ENCODE data around the gene ANKRD40. TPM values are rescaled to one million over a fixed set of nuclear protein-coding genes. Genes with fewer than 3 reads are reported as not detected.
A peak's percentile ranks its signal among the peaks of the same experiment; 100 is the strongest.
"Not testable (repeated sequence)": the region's sequence is repeated elsewhere in the genome, so short reads cannot be mapped to it uniquely, and the experiment has no call there.

Gene ANKRD40
- total and polyA plus RNA-seq, 7 donors: 12.3 to 76.3 (median 51.2) TPM

DNA sequence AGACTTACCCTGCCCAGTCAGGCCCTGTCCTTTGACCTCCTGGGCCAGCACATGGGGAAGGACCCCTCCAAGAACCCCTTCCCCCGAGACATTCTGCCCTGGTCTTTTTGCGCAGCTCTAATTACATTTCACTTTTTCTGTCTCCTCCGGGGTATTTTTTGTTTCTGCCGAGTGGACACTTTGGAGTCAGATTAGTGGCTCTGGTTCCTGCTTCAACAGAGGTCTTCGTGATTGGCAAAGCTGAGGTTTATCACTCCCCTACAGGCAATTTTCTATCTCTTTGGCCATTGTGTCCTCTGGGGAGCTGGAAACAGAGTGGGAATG is 23.5 kb downstream of the ANKRD40 start:
- no peak for DNase-seq
- H3K9me3 ChIP-seq: no peaks in the 10 kb centered on the region
- intact Hi-C loops (cut with DNase I): no loop called here
- no peak overlapping the region for H3K4me3 ChIP-seq
- no peak for TF ChIP-seq POLR2A (IDR thresholded peaks at IDR 0.05)
- TF ChIP-seq, protein P1, sequence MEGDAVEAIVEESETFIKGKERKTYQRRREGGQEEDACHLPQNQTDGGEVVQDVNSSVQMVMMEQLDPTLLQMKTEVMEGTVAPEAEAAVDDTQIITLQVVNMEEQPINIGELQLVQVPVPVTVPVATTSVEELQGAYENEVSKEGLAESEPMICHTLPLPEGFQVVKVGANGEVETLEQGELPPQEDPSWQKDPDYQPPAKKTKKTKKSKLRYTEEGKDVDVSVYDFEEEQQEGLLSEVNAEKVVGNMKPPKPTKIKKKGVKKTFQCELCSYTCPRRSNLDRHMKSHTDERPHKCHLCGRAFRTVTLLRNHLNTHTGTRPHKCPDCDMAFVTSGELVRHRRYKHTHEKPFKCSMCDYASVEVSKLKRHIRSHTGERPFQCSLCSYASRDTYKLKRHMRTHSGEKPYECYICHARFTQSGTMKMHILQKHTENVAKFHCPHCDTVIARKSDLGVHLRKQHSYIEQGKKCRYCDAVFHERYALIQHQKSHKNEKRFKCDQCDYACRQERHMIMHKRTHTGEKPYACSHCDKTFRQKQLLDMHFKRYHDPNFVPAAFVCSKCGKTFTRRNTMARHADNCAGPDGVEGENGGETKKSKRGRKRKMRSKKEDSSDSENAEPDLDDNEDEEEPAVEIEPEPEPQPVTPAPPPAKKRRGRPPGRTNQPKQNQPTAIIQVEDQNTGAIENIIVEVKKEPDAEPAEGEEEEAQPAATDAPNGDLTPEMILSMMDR (IDR thresholded peaks at IDR 0.05): no peak
- TF ChIP-seq POLR2AphosphoS5 (IDR thresholded peaks at IDR 0.05): no peak
- no peak for TF ChIP-seq EP300 (IDR thresholded peaks at IDR 0.05)
- no peaks in the 10 kb centered on the region for H3K36me3 ChIP-seq
- no peaks in the 10 kb centered on the region for H3K27me3 ChIP-seq
- 53 to 85% methylated on average over 5 of the region's 5 CpGs for WGBS, 2 donors
- H3K27ac ChIP-seq: no peak overlapping the region
- H3K4me1 ChIP-seq: peaks cover 0 to 45% (median 37%) of the 10 kb centered on the region in 4 donors

DNA sequence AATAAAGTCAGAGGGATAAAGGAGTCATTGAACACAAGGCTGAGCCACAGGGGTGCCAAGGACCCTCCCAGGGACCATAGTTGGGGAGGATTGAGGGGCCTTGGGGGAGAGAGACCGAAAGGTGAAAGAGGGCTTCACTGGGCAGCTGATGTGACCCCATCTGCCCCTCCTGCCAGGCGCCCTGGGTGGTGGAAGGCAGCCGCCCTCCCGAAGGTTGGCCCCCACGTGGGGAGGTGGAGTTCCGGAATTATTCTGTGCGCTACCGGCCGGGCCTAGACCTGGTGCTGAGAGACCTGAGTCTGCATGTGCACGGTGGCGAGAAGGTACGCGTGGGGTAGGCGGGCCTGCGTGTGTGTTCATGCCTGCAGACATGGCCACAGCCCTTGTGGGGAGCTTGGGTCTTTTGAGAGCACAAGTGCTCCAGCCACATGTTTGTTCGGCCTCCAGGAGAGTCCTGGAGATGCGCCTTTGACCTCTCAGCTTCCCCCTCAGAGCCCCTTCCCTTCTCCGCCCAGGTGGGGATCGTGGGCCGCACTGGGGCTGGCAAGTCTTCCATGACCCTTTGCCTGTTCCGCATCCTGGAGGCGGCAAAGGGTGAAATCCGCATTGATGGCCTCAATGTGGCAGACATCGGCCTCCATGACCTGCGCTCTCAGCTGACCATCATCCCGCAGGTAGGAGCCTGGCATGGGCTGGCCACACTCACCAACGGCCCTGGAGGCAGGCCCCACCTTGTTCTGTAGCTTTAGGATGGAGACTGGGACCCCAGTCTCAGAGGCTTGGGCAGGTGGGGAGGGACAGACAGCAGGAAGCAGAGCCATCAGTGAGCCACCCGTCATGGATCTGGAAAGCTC is 24.1 kb downstream of the ANKRD40 start:
- intact Hi-C loops (cut with DNase I): no loop called here
- Histone ChIP-seq H3K27ac (no peak overlapping the region), H3K4me1 (peaks cover 0 to 42% (median 35%) of the 10 kb centered on the region in 4 donors), H3K4me3 (no peak overlapping the region), H3K27me3 (no peaks in the 10 kb centered on the region), H3K9me3 (no peaks in the 10 kb centered on the region), H3K36me3 (no peaks in the 10 kb centered on the region)
- DNase-seq: peak; percentile 62
- 90 to 93% methylated on average over 28 of the region's 28 CpGs for WGBS, 2 donors
- no peak for TF ChIP-seq EP300 (IDR thresholded peaks at IDR 0.05)
- TF ChIP-seq POLR2A (IDR thresholded peaks at IDR 0.05): no peak
- TF ChIP-seq, protein P1 (IDR thresholded peaks at IDR 0.05): no peak
- TF ChIP-seq POLR2AphosphoS5 (IDR thresholded peaks at IDR 0.05): no peak

DNA sequence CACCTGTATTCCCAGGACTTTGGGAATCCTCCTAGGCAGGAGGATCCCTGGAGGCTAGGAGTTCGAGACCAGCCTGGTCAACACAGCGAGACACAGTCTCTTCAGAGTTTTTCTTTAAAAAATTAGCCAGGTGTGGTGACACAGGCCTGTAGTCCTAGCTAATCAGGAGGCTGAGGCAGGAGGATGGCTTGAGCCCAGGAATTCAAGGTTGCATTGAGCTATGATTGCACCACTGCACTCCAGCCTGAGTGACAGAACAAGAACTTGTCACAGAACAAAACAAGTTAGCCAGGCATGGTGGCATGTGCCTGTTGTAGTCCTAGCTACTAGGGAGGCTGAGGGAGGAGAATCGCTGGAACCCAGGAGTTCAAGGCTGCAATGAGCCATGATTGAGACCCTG is 24.8 kb downstream of the ANKRD40 start:
- DNase-seq: no peak
- no peak for TF ChIP-seq POLR2AphosphoS5 (IDR thresholded peaks at IDR 0.05)
- Histone ChIP-seq H3K4me1 (peaks cover 0 to 38% (median 33%) of the 10 kb centered on the region in 4 donors), H3K36me3 (no peaks in the 10 kb centered on the region), H3K4me3 (no peak overlapping the region), H3K9me3 (no peaks in the 10 kb centered on the region), H3K27me3 (no peaks in the 10 kb centered on the region), H3K27ac (no peak overlapping the region)
- 89 to 94% methylated on average over 3 of the region's 3 CpGs for WGBS, 2 donors
- intact Hi-C loops (cut with DNase I): no loop called here

DNA sequence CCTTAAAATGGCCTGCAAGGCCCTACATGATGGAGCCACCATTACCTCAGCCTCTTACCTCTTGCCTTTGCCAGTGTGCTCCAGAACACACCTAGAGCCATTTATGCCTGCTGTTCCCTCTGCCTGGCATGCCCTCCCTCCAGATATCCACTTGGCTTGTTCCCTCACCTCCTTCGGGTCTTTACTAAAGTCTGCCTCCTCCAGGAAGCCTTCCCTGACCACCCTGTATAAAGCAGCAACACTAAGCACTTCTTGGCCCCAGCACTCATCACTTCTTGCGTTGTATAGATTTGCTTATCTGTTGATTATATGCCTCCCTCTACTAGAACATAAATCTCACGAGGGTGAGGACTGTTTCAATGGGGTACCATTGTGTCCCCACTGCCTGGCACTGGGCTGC is 25.3 kb downstream of the ANKRD40 start:
- 55 to 81% methylated on average over 3 of the region's 3 CpGs for WGBS, 2 donors
- peaks cover 0 to 33% (median 28%) of the 10 kb centered on the region in 4 donors for H3K4me1 ChIP-seq
- TF ChIP-seq, protein P1 (IDR thresholded peaks at IDR 0.05): no peak
- no peak for TF ChIP-seq POLR2A (IDR thresholded peaks at IDR 0.05)
- TF ChIP-seq POLR2AphosphoS5 (IDR thresholded peaks at IDR 0.05): no peak
- TF ChIP-seq EP300 (IDR thresholded peaks at IDR 0.05): no peak
- intact Hi-C loops (cut with DNase I): no loop called here
- no peaks in the 10 kb centered on the region for H3K36me3 ChIP-seq
- no peaks in the 10 kb centered on the region for H3K27me3 ChIP-seq
- no peak overlapping the region for H3K27ac ChIP-seq
- DNase-seq: no peak
- no peaks in the 10 kb centered on the region for H3K9me3 ChIP-seq
- H3K4me3 ChIP-seq: no peak overlapping the region

DNA sequence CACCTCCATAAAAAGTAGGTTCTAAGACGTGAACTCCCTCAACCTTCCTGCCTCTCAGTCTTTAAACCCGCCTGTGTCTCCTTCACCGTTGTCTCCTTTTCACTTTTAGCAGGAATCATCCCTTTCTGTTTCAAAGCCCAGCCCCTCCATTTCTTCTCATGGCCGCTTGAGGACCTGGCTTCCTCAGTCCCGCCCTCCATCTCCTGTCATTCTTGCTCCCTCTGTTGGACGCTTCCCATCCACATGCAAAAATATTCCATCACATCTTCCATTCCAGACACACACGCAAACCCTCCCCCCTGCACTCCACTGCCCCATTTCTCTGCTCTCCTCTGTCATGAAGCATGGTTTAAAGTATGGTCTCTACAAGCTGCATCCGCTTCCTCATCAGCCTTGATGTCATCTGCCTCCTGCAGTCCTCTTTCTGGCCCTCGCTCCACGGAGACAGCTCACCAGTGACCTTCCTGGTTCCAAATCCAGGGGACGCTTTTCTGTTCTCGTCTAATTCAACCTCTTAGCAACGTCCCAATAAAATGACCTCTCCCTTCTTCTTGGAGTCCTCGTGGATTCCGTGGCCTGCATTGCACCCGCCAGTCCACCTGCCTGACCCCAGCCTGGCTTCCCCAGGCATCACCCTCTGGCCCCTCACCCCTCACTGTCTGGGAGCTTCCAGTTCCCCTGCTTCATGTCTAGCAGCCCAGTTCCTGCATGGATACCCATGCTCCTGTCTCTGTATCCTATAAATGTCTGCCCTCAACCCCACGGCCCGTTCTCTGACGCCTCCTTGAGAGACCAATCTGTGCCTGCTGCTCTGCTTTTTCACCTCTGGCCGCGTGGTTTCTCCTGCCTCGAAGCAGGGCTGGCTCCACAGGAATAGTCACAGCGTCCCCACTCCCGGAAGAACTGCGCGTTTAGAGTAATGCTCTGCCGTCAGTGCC is 26.2 kb downstream of the ANKRD40 start:
- TF ChIP-seq EP300 (IDR thresholded peaks at IDR 0.05): no peak
- no peak for TF ChIP-seq POLR2A (IDR thresholded peaks at IDR 0.05)
- TF ChIP-seq, protein P1 (IDR thresholded peaks at IDR 0.05): peak; percentile 52 to 71 (median 64)
- Histone ChIP-seq H3K4me3 (no peak overlapping the region), H3K36me3 (no peaks in the 10 kb centered on the region), H3K27ac (peak overlapping the region in 2 of 4 donors; percentile 38 to 51), H3K9me3 (no peaks in the 10 kb centered on the region), H3K27me3 (no peaks in the 10 kb centered on the region), H3K4me1 (peaks cover 0 to 24% (median 19%) of the 10 kb centered on the region in 4 donors)
- WGBS, 2 donors: 57 to 59% methylated on average over 27 of the region's 27 CpGs
- intact Hi-C loops (cut with DNase I): no loop called here
- peak; percentile 82 for DNase-seq

DNA sequence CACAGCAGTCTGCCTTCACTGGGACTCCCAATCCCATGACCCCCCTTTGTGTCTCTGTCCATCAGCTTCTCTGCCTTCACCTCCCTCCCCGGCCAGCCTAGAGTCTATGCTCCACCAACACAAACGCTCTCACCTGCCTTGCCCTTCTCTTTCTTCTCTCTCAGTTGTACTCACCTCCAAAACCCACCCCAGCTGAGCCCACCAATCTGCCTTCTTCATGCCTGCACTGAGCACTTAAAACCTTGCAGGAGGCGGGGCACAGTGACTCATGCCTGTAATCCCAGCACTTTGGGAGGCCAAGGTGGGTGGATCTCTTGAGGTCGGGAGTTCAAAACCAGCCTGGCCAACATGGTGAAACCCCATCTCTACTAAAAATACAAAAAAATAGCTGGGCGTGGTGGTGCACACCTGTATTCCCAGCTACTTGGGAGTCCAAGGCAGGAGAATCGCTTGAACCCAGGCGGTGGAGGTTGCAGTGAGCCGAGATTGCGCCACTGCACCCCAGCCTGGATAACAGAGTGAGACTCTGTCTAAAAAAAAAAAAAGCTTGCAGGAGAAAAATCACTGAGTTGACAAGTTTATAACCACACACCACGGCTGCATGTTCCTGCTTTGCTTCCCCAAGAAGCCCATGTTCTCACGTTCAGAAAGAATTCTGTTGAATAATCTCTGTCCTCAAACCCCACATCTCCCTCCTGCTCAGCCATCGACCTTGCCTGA is 27.0 kb downstream of the ANKRD40 start:
- H3K4me3 ChIP-seq; H3K27me3 ChIP-seq; H3K9me3 ChIP-seq; H3K36me3 ChIP-seq; intact Hi-C loops (cut with DNase I): not testable (repeated sequence)
- DNase-seq: peak; percentile 55
- Histone ChIP-seq H3K27ac (peak overlapping the region in 2 of 4 donors; percentile 38 to 51), H3K4me1 (peaks cover 0 to 16% (median 11%) of the 10 kb centered on the region in 4 donors)
- WGBS, 2 donors: 60 to 68% methylated on average over 12 of the region's 12 CpGs

All from sigmoid colon (tissue), 7 donors.